Karpas-422 (cell line): Measurements from ENCODE around the gene RIMKLA. TPM values are rescaled to one million over a fixed set of nuclear protein-coding genes. Genes with fewer than 3 reads are reported as not detected.
A peak's percentile ranks its signal among the peaks of the same experiment; 100 is the strongest.

Source experiments
- DNase-seq: peaks from one replicate; pipeline ENCODE4 v3.0.0-alpha.2; 2015
- H2AFZ ChIP-seq: fragments of 200-600 bp; sonication (generic); 2 replicates; pipeline ENCODE4 v1.6.1; 2014; ENCODE audit warnings: antibody characterized with exemption, low read length, mixed read lengths
- H3K27ac ChIP-seq: fragments of 200-600 bp; sonication (generic); 2 replicates; pipeline ENCODE4 v1.5.1; 2014; ENCODE audit warnings: mild to moderate bottlenecking, low read length, moderate library complexity
- H3K27me3 ChIP-seq: fragments of 200-600 bp; sonication (generic); 2 replicates; pipeline ENCODE4 v1.6.1; 2014; ENCODE audit warnings: low read length, mixed read lengths
- H3K36me3 ChIP-seq: fragments of 200-600 bp; sonication (generic); 2 replicates; pipeline ENCODE4 v1.6.1; 2014; ENCODE audit warnings: low read length, mixed read lengths; ENCODE audit not compliant: insufficient read depth
- H3K4me1 ChIP-seq: fragments of 200-600 bp; sonication (generic); 2 replicates; pipeline ENCODE4 v1.6.1; 2014; ENCODE audit warnings: mild to moderate bottlenecking, low read length, mixed read lengths
- H3K4me2 ChIP-seq: fragments of 200-600 bp; sonication (generic); 2 replicates; pipeline ENCODE4 v1.6.1; 2014; ENCODE audit warnings: low read length, low read depth, mild to moderate bottlenecking; ENCODE audit not compliant: poor library complexity, severe bottlenecking
- H3K4me3 ChIP-seq: fragments of 200-600 bp; sonication (generic); 2 replicates; pipeline ENCODE4 v1.5.1; 2014; ENCODE audit warnings: mild to moderate bottlenecking, antibody characterized with exemption, low read length, mixed read lengths
- H3K79me2 ChIP-seq: fragments of 200-600 bp; sonication (generic); 2 replicates; pipeline ENCODE4 v1.6.1; 2014; ENCODE audit warnings: mild to moderate bottlenecking, low read length, mixed read lengths
- H3K9ac ChIP-seq: fragments of 200-600 bp; sonication (generic); 2 replicates; pipeline ENCODE4 v1.6.0; 2014; ENCODE audit warnings: low read length
- H3K9me2 ChIP-seq: fragments of 200-600 bp; sonication (generic), shearing (Covaris generic); replicated peaks from 2 replicates; pipeline ENCODE4 v1.6.0; 2014; ENCODE audit warnings: mild to moderate bottlenecking, low read length, moderate library complexity; ENCODE audit not compliant: insufficient read depth
- H3K9me3 ChIP-seq: fragments of 300-700, 200-600 bp; sonication (generic); 2 replicates; pipeline ENCODE4 v1.6.1; 2014; ENCODE audit warnings: low read length, mixed read lengths
- H4K20me1 ChIP-seq: fragments of 200-600 bp; sonication (generic); 2 replicates; pipeline ENCODE4 v1.6.1; 2014; ENCODE audit warnings: mild to moderate bottlenecking, antibody characterized with exemption, low read length, low read depth; ENCODE audit not compliant: insufficient read depth
- total RNA-seq: library from RNA; depleted of rRNA; stranded (reverse); fragments of >200 nt; shearing (Covaris generic); gene quantifications from 2 replicates; pipeline ENCODE4 v1.2.3, GENCODE V29; 2014; ENCODE audit warnings: low replicate concordance

RIMKLA gene
- total RNA-seq, 1 experiment from 2014 or later, result 2.1 TPM

DNA sequence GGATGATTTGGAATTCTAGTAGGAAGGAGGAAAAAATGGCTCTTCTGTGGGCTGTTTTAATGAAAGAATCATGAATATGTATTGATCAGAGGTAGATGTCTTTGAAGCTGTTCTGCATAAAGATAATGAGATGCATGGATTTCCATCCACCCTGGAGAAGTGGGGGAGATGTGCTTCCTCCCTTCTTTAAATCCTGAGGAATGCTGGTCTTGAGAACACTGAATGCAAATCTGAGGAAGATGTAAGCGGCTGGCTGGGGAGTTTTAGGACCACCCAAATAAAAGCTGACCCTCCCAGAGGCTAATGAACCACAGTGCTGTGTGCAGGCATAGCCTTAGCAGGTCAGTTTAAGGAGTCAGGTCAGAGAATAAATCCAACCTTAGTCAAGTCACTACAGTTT, 37.9 kb downstream of the RIMKLA start:
- no peak overlapping the region for H3K4me2 ChIP-seq
- H3K36me3 ChIP-seq, result no peaks in the 10 kb centered on the region
- no peak overlapping the region for H2AFZ ChIP-seq
- peaks cover 23% of the 10 kb centered on the region for H3K4me1 ChIP-seq
- H3K9me3 ChIP-seq, result no peaks in the 10 kb centered on the region
- no peak overlapping the region for H3K4me3 ChIP-seq
- no peaks in the 10 kb centered on the region for H4K20me1 ChIP-seq
- DNase-seq, result no peak
- no peaks in the 10 kb centered on the region for H3K27me3 ChIP-seq
- H3K9me2 ChIP-seq, result no peaks in the 10 kb centered on the region
- H3K9ac ChIP-seq, result no peak overlapping the region
- no peaks in the 10 kb centered on the region for H3K79me2 ChIP-seq
- H3K27ac ChIP-seq, result no peak overlapping the region

GRCh38 chr1:42419126-42419821, 38.7 kb downstream of the RIMKLA start:
- Histone ChIP-seq H3K27ac (no peak overlapping the region), H2AFZ (no peak overlapping the region), H3K9ac (no peak overlapping the region), H3K36me3 (no peaks in the 10 kb centered on the region), H3K27me3 (no peaks in the 10 kb centered on the region), H3K9me2 (no peaks in the 10 kb centered on the region), H3K4me2 (no peak overlapping the region), H3K79me2 (no peaks in the 10 kb centered on the region), H3K4me3 (no peak overlapping the region), H3K9me3 (no peaks in the 10 kb centered on the region), H3K4me1 (peaks cover 27% of the 10 kb centered on the region), H4K20me1 (no peaks in the 10 kb centered on the region)
- DNase-seq, result no peak

DNA sequence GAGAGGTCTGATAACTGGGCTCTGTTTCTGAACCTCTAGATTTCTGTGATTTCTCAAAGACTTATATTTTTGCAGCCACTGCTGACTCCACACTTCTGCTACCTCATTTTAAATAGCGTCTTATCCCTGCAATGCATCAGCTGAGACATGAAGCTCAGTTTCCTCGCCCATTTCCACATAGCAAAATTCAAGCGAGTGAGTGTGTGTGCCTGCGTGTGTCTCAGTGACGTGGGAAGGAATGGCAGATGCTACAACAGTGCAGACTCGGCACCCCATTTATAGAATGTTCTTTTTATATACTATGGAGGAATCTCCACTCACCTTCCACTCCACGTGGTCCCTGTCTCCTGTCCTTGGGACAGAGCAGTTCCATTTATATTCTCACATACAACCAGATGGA, 39.5 kb downstream of the RIMKLA start:
- Histone ChIP-seq H3K27me3 (no peaks in the 10 kb centered on the region), H3K36me3 (no peaks in the 10 kb centered on the region), H3K79me2 (no peaks in the 10 kb centered on the region), H3K4me2 (no peak overlapping the region), H3K4me1 (peaks cover 27% of the 10 kb centered on the region), H3K27ac (no peak overlapping the region), H3K9me2 (no peaks in the 10 kb centered on the region), H3K9ac (no peak overlapping the region), H2AFZ (no peak overlapping the region), H3K9me3 (no peaks in the 10 kb centered on the region), H3K4me3 (no peak overlapping the region), H4K20me1 (no peaks in the 10 kb centered on the region)
- no peak for DNase-seq

DNA sequence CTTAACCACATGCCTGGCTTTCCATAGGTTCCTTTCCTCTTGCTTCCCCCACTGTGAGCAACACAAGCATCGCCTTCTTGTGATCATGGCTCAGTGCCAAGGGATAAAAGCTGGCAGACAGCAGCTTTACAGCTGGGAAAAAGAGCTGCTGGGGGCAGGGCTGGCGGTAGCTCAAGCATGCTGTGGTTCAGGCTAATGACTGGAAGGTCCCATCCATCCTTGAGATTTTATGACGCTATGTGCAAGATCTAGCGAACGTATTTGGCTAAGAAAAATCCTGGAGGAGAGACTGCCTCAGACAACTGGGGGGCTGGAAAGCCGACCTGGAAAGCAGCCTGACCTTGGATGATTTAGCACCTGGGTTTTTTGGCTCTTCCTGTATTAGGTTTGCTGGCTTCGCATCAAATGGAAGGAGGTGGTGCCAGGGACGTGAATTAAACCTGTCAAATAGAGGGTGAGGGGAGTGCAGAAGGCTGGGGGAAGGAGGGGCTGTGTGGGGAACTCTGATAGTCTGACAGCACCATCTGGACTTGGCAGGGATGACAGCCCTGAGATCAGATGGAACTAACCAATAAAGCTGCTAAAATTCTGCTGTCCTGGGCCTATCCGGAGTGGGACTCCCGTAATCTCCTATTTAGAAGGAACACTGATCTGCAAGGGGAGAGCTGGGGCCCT, 40.5 kb downstream of the RIMKLA start:
- H3K4me3 ChIP-seq, result no peak overlapping the region
- no peaks in the 10 kb centered on the region for H3K27me3 ChIP-seq
- no peaks in the 10 kb centered on the region for H3K9me2 ChIP-seq
- H3K4me1 ChIP-seq, result peaks cover 27% of the 10 kb centered on the region
- no peaks in the 10 kb centered on the region for H4K20me1 ChIP-seq
- H3K36me3 ChIP-seq, result no peaks in the 10 kb centered on the region
- H3K9ac ChIP-seq, result no peak overlapping the region
- no peak overlapping the region for H3K27ac ChIP-seq
- no peak for DNase-seq
- no peak overlapping the region for H3K4me2 ChIP-seq
- H3K79me2 ChIP-seq, result no peaks in the 10 kb centered on the region
- no peak overlapping the region for H2AFZ ChIP-seq
- no peaks in the 10 kb centered on the region for H3K9me3 ChIP-seq

- Histone ChIP-seq H4K20me1 (no peaks in the 10 kb centered on the region), H3K4me2 (no peak overlapping the region), H3K9me3 (no peaks in the 10 kb centered on the region), H3K4me1 (peaks cover 27% of the 10 kb centered on the region), H3K9ac (no peak overlapping the region), H3K9me2 (no peaks in the 10 kb centered on the region), H2AFZ (no peak overlapping the region), H3K36me3 (no peaks in the 10 kb centered on the region), H3K79me2 (no peaks in the 10 kb centered on the region), H3K4me3 (no peak overlapping the region), H3K27me3 (no peaks in the 10 kb centered on the region), H3K27ac (peak overlapping the region; percentile 71)
- DNase-seq, result peak; percentile 51
Measured at GRCh38 chr1:42422737-42423136, 42.1 kb downstream of the RIMKLA start.

DNA sequence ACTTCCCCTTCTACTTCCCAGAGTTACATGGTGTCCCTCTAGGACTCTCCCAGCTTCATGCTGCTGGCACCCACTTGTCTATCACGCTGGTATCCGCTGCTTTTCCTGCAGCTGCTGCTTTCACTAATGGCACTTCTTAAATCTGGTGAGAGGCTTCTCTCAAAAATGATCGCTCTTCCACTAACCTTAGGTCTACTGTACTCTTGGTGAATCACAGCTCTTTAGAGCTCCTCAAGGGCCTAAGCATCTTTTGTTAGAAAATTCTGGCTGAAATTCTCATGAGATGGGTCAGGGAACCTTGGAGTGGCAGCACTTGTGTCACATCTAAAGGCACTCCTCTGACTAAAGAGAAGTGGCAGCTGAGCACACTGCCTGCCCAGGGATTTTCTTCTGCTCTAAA, 43.1 kb downstream of the RIMKLA start:
- no peaks in the 10 kb centered on the region for H3K79me2 ChIP-seq
- no peaks in the 10 kb centered on the region for H3K27me3 ChIP-seq
- H2AFZ ChIP-seq, result no peak overlapping the region
- H4K20me1 ChIP-seq, result no peaks in the 10 kb centered on the region
- no peak for DNase-seq
- no peaks in the 10 kb centered on the region for H3K9me2 ChIP-seq
- no peak overlapping the region for H3K27ac ChIP-seq
- no peaks in the 10 kb centered on the region for H3K36me3 ChIP-seq
- no peak overlapping the region for H3K4me2 ChIP-seq
- peaks cover 27% of the 10 kb centered on the region for H3K4me1 ChIP-seq
- H3K9ac ChIP-seq, result no peak overlapping the region
- H3K4me3 ChIP-seq, result no peak overlapping the region
- H3K9me3 ChIP-seq, result no peaks in the 10 kb centered on the region

DNA sequence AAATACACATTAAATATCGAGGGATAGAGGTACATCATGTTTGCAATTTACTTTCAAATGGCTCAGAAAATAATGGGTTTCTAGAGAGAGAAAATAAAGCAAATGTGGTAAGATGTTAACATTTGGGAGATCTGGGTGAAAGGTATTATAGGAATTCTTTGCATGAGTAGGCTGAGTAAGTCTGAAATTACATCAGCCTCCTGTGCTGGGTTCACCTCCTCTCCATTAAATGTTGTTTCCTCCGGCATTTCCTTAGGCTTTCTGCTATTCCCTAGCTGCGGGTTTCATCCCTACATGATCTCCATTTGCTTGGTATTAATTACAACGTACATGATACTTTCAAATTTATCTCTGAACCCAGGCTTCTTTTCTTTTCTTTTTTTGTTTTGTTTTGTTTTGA, 43.6 kb downstream of the RIMKLA start:
- no peaks in the 10 kb centered on the region for H3K27me3 ChIP-seq

GRCh38 chr1:42427240-42427639, 46.6 kb downstream of the RIMKLA start:
- H3K79me2 ChIP-seq, result no peaks in the 10 kb centered on the region
- H4K20me1 ChIP-seq, result no peaks in the 10 kb centered on the region
- no peak overlapping the region for H3K27ac ChIP-seq
- no peaks in the 10 kb centered on the region for H3K36me3 ChIP-seq
- no peak overlapping the region for H2AFZ ChIP-seq
- no peak overlapping the region for H3K4me3 ChIP-seq
- DNase-seq, result no peak
- H3K9ac ChIP-seq, result no peak overlapping the region
- peaks cover 17% of the 10 kb centered on the region for H3K4me1 ChIP-seq
- no peaks in the 10 kb centered on the region for H3K9me3 ChIP-seq
- H3K9me2 ChIP-seq, result no peaks in the 10 kb centered on the region
- H3K27me3 ChIP-seq, result no peaks in the 10 kb centered on the region
- no peak overlapping the region for H3K4me2 ChIP-seq

More for the DNA sequence above, 43.6 kb downstream of the RIMKLA start:
- no peak for DNase-seq
- Histone ChIP-seq H2AFZ (no peak overlapping the region), H3K9me3 (no peaks in the 10 kb centered on the region), H3K4me1 (peaks cover 27% of the 10 kb centered on the region), H3K4me3 (no peak overlapping the region), H3K36me3 (no peaks in the 10 kb centered on the region), H3K9me2 (no peaks in the 10 kb centered on the region), H3K9ac (no peak overlapping the region), H3K4me2 (no peak overlapping the region), H4K20me1 (no peaks in the 10 kb centered on the region), H3K27ac (no peak overlapping the region), H3K79me2 (no peaks in the 10 kb centered on the region)
